ENCODE data around the gene ITPK1.
"Not testable (repeated sequence)": the region's sequence is repeated elsewhere in the genome, so short reads cannot be mapped to it uniquely, and the experiment has no call there.

ITPK1 gene

GRCh38 chr14:93084402-93084801 lies 31.3 kb downstream of the ITPK1 start:
- DNase-seq (ENCODE audit: low spot score), result no peak

DNA sequence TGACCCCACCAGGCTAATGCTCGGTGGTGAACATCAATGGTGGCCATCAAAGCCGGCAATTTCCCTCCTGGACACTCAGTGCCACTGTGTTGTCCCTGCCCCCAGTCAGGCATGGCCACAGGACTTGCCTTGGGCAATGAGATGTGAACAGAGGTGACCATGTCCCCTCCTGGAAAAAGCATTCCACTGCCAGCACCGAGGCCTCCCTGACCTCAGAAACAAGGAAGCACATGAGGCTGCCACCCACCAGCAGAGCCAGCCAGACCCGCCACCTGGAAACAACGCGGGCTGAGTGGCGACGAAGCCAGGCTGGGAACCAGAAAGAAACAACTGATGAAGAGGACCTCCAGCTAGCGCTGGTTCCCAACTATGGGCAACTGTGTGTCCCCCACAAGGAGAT lies 31.8 kb downstream of the ITPK1 start:
- DNase-seq (ENCODE audit: low spot score), result no peak

DNA sequence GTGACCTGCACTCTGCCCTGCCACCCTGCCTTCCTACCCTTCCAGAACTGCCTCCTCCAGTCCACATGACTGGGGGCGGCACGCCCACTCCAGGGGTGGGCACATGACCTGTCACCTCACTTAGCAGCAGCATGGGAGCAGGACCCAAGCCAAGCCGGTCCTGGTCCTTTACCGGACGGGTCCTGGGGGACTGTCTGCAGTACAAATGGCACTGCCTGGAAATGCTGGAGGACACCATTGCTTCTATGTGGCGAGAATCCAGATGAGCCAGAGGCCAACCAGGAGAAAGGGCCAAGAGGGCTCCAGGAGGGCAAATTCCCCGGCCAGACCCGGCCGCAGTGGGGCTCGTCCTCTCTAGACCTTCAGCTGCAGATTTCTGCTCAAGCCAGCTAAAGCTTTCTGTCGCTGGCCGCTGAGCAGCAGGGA lies 33.1 kb downstream of the ITPK1 start:
- no peak for DNase-seq (ENCODE audit: low spot score)

GRCh38 chr14:93081876-93082570 lies 33.7 kb downstream of the ITPK1 start:
- DNase-seq (ENCODE audit: low spot score), result no peak

DNA sequence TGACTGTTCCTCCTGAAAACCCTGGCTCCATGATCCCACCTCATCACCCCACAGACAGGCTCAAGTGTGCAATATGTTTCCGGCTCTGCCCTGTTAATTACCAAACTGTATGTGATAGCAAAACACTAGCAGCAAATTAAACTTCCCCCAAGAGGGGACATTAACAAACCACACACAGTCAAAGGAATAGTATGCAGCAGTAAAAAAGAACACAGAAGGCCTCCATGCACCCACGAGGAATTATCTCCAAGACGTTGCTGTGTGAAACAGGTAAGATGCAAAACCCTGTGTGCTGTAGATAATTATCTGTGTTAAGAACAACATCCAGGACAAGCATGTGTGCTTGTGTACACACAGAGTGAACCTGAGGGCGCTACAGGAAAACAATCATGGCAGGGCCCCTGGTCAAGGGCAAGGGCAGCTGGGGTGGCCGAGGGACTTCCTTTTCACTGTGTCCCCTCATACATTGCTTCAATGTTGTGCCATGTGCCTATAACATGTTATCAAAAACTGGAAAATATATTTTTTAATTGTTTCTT lies 35.8 kb downstream of the ITPK1 start:
- no peak for DNase-seq (ENCODE audit: low spot score)

DNA sequence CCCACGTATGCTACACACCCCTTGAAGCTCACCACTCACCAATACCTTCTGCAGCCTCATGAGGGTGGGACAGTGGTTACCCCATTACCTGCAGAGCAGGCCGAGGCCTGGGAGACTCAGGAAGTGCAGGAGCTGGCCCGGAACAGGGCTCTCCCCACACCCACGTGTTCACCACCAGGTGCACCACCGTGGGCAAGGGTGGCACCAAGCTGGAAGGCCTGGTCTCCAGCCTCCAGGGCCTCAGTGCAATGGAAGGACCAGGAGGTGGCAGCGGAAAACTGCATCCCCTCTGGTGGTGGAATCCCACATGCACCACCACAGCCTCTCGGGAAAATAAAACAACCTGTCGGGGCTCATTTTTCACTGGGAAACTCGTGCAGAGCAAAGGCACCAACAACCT lies 36.4 kb downstream of the ITPK1 start:
- no peak for DNase-seq (ENCODE audit: low spot score)

- no peak for DNase-seq (ENCODE audit: low spot score)
Observed at GRCh38 chr14:93078870-93079269, 36.9 kb downstream of the ITPK1 start.

GRCh38 chr14:93076755-93077154 lies 39.0 kb downstream of the ITPK1 start:
- no peak for DNase-seq (ENCODE audit: low spot score)

DNA sequence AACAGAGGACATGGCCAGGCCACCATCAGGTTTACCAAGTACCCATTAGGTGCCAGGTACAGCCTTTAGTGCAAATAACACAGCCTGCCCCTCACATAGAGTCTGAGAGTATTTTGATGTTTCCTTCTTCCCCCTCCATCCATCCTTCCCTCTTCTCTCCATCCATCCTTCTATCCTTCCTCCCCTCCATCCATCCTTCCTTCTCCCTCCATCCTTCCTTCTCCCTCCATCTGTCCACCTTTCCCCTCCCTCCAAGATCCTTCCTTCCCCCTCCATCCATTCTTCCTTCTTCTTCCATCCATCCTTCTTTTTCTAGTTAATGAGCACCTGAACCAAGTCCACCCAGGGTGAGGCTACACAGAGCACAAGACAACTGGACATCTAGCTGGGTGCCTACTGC lies 39.8 kb downstream of the ITPK1 start:
- DNase-seq (ENCODE audit: low spot score), result no peak

- DNase-seq (ENCODE audit: low spot score), result no peak
Observed at GRCh38 chr14:93073910-93074769, 41.6 kb downstream of the ITPK1 start.

GRCh38 chr14:93073358-93073707 lies 42.4 kb downstream of the ITPK1 start:
- no peak for DNase-seq (ENCODE audit: low spot score)

GRCh38 chr14:93072659-93073357 lies 42.9 kb downstream of the ITPK1 start:
- no peak for DNase-seq (ENCODE audit: low spot score)

- DNase-seq (ENCODE audit: low spot score), result no peak
Observed at GRCh38 chr14:93068711-93069110, 47.0 kb downstream of the ITPK1 start.

DNA sequence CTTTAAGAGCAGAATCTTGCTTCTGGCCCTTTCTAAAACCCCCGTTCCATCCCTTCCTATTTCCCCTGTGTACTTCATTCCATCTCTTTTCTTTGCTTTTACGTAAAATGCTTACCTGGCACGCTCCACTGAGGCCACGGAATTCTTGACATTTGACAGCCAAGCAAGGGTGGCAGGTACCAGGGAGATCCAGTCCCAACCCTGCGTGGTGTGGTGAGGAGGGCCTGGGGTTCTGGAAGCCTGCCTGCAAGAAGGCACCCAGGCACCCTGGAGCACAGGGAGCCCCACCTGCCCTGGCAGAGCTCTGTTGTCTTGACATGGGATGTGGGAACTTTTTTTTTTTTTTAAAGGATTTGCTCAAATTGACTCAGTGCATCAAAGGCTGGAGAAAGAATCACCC lies 48.6 kb downstream of the ITPK1 start:
- DNase-seq (ENCODE audit: low spot score), result no peak

DNA sequence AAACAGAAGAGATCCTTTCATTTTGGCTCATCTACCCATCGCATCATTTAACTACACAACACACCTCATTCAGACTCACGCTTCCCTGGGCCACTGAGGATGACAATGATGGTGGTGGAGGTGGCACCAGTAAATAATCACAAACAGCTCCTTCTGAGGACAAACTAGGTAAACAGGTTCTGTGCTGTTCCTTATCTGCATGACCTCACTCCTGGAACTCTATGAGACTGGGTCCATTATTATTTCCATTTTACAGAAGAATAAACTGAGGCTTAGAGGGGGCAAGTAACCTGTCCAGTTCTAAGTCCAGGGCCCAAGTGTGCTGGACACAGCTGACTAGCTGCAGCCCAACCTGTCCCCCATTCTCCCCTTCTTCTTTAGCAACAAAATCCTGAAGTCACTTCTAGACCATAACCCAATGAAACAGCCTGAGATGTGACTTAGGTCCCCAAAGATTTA lies 50.4 kb downstream of the ITPK1 start:
- DNase-seq (ENCODE audit: low spot score), result no peak

GRCh38 chr14:93064411-93065271 lies 51.1 kb downstream of the ITPK1 start:
- DNase-seq (ENCODE audit: low spot score), result no peak

- no peak for DNase-seq (ENCODE audit: low spot score)
Observed at GRCh38 chr14:93063393-93063792, 52.3 kb downstream of the ITPK1 start.

GRCh38 chr14:93062890-93063289 lies 52.8 kb downstream of the ITPK1 start:
- DNase-seq (ENCODE audit: low spot score), result no peak

DNA sequence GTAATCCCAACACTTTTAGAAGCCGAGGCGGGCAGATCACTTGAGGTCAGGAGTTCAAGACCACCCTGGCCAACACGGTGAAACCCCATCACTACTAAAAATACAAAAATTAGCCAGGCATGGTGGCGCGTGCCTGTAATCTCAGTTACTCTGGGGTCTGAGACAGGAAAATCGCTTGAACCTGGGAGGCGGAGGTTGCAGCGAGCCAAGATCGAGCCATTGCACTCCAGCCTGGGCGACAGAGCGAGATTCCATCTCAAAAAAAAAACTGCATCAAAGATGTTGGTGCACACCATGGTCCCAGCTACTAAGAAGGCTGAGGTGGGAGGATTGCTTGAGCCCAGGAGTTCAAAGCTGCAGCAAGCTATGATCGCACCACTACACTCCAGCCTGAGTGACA lies 53.7 kb downstream of the ITPK1 start:
- DNase-seq (ENCODE audit: low spot score), result not testable (repeated sequence)

DNA sequence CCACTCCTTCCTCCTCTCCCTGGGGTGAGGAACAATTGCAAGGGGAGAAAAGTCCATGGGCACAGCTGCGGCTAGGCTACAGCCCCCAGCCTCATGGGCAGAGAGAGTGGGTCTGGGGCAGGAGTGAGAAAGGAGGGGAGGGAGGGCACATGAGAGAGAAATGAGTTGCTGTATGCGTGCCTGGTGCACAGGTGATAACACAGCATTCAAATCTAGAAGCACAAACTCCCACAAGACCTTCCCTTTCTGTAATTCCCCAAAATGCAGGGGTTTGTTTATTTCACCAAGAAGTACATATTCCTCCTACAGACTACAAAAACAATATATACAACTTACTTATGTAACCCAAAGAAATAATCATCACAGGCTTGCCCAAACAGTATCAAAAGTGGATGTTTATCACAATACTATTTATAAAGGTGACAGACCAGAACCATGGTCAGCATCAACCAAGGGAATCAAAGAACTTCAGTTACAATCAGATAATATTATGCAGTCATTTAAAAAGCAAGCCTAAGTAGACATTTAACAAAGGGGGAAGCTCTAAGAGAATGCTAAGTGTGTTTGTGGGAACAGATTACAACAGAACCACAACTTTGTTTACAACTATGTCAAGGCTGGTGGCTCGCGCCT lies 54.2 kb downstream of the ITPK1 start:
- no peak for DNase-seq (ENCODE audit: low spot score)

DNA sequence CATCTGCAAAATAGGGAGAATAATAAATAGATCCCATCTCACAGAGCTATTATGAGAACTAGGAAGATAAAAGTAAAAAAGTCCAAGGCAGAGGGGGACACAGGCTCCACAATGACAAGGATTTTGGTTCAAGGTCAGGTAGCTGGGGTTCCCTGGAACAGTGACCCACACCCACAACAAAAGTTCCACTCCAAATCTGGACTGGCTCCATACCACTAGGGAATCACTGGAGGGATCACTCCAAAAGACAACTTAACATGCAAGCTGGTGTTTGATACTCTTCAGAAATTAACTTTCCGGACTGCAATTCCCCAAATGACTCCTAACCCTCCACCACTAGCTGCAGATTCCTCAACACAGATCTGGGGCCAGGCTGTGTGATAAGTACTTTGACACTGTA lies 54.9 kb downstream of the ITPK1 start:
- no peak for DNase-seq (ENCODE audit: low spot score)
